CD4-positive, alpha-beta T cell treated with Interleukin-21 for 1 hour (primary cell): Measurements from ENCODE around the gene HOXA13.
A peak's percentile ranks its signal among the peaks of the same experiment; 100 is the strongest.

Experiments
- DNase-seq: peaks from one replicate; pipeline ENCODE4 v3.0.0-alpha.2; 2020

The HOXA13 gene

GRCh38 chr7:27169658-27170425 lies 30.0 kb downstream of the HOXA13 start:
- no peak for DNase-seq

- no peak for DNase-seq
These were observed 31.5 kb downstream of the HOXA13 start for GRCh38 chr7:27168265-27168947.

GRCh38 chr7:27167916-27168264 lies 32.0 kb downstream of the HOXA13 start:
- DNase-seq: no peak

- no peak for DNase-seq
These were observed 33.1 kb downstream of the HOXA13 start for GRCh38 chr7:27166531-27167505.

GRCh38 chr7:27165996-27166530 lies 33.8 kb downstream of the HOXA13 start:
- no peak for DNase-seq

- peak; percentile 36 for DNase-seq
These were observed 34.5 kb downstream of the HOXA13 start, which contains the start of gene HOXA9 for GRCh38 chr7:27165089-27165995. Gene HOXA9, minus strand, starts transcription at chr7:27165537. Its CDS starts 80 bp downstream, at chr7:27165457.

- no peak for DNase-seq
These were observed 35.4 kb downstream of the HOXA13 start for GRCh38 chr7:27164367-27165088.

- no peak for DNase-seq
These were observed 35.9 kb downstream of the HOXA13 start for GRCh38 chr7:27164045-27164366.

GRCh38 chr7:27163288-27164044 lies 36.4 kb downstream of the HOXA13 start:
- DNase-seq: no peak

GRCh38 chr7:27162561-27163287 lies 37.2 kb downstream of the HOXA13 start:
- DNase-seq: no peak

GRCh38 chr7:27161721-27162560 lies 38.0 kb downstream of the HOXA13 start:
- no peak for DNase-seq

- no peak for DNase-seq
These were observed 38.6 kb downstream of the HOXA13 start for GRCh38 chr7:27161214-27161720.

- DNase-seq: peak; percentile 85
These were observed 39.2 kb downstream of the HOXA13 start for GRCh38 chr7:27160546-27161213.

GRCh38 chr7:27160145-27160545 lies 39.7 kb downstream of the HOXA13 start:
- DNase-seq: no peak

GRCh38 chr7:27159266-27160144 lies 40.4 kb downstream of the HOXA13 start:
- no peak for DNase-seq

GRCh38 chr7:27158436-27159265 lies 41.2 kb downstream of the HOXA13 start:
- no peak for DNase-seq
